Trophoblast cell (in vitro differentiated cells and primary cell): ENCODE data around the gene SSH2. TPM values are rescaled to one million over a fixed set of nuclear protein-coding genes. Genes with fewer than 3 reads are reported as not detected.

Experiments
- DNase-seq, 2 donors: peaks; one replicate each; pipeline ENCODE4 v3.0.0-alpha.2; 2016
- H2AFZ ChIP-seq: 2 replicates; pipeline ENCODE4 v1.6.1; 2013; ENCODE audit warnings: low read length, moderate library complexity, mild to moderate bottlenecking; ENCODE audit not compliant: insufficient read depth, poor library complexity
- H2AK5ac ChIP-seq: 2 replicates; pipeline ENCODE4 v1.6.1; 2013; ENCODE audit warnings: mild to moderate bottlenecking, low read length
- H2BK120ac ChIP-seq: 2 replicates; pipeline ENCODE4 v1.6.1; 2013; ENCODE audit warnings: low read length, mild to moderate bottlenecking, moderate library complexity; ENCODE audit not compliant: insufficient read depth, poor library complexity
- H2BK12ac ChIP-seq: 2 replicates; pipeline ENCODE4 v1.6.1; 2013; ENCODE audit warnings: mild to moderate bottlenecking, low read length, moderate library complexity
- H2BK5ac ChIP-seq: 2 replicates; pipeline ENCODE4 v1.6.1; 2013; ENCODE audit warnings: low read length, low read depth, moderate library complexity, mild to moderate bottlenecking; ENCODE audit not compliant: poor library complexity
- H3K14ac ChIP-seq: 2 replicates; pipeline ENCODE4 v1.6.1; 2013; ENCODE audit warnings: mild to moderate bottlenecking, low read length
- H3K18ac ChIP-seq: 2 replicates; pipeline ENCODE4 v1.6.1; 2013; ENCODE audit warnings: mild to moderate bottlenecking, low read length
- H3K23ac ChIP-seq: 2 replicates; pipeline ENCODE4 v1.6.1; 2013; ENCODE audit warnings: low read length
- H3K27ac ChIP-seq: 2 replicates; pipeline ENCODE4 v1.5.1; 2013; ENCODE audit warnings: low read depth, mild to moderate bottlenecking, inconsistent platforms, low read length, moderate library complexity
- H3K27me3 ChIP-seq: 2 replicates; pipeline ENCODE4 v1.6.1; 2013; ENCODE audit warnings: inconsistent platforms, mild to moderate bottlenecking, low read length, moderate library complexity; ENCODE audit not compliant: insufficient read depth
- H3K36me3 ChIP-seq, 2 experiments: 1 replicate in 1 of 2; 2 replicates in 1 of 2; pipeline ENCODE4 v1.6.1; 2013; ENCODE audit warnings: low read length in 2 of 2, mild to moderate bottlenecking in 2 of 2, moderate library complexity in 1 of 2; ENCODE audit not compliant: insufficient read depth in 2 of 2, control insufficient read depth in 1 of 2
- H3K4ac ChIP-seq: 2 replicates; pipeline ENCODE4 v1.6.1; 2013; ENCODE audit warnings: low read depth, mild to moderate bottlenecking, low read length, moderate library complexity
- H3K4me1 ChIP-seq, 2 experiments: 1 replicate in 1 of 2; 2 replicates in 1 of 2; pipeline ENCODE4 v1.6.1; 2013; ENCODE audit warnings: low read length in 2 of 2, mild to moderate bottlenecking in 2 of 2, moderate library complexity in 1 of 2; ENCODE audit not compliant: insufficient read depth in 2 of 2, control insufficient read depth in 1 of 2
- H3K4me2 ChIP-seq: 2 replicates; pipeline ENCODE4 v1.6.1; 2013; ENCODE audit warnings: inconsistent platforms, mild to moderate bottlenecking, low read length, moderate library complexity
- H3K4me3 ChIP-seq: 2 replicates; pipeline ENCODE4 v1.5.1; 2013; ENCODE audit warnings: mild to moderate bottlenecking, low read depth, low read length, inconsistent platforms
- H3K79me1 ChIP-seq: one replicate; pipeline ENCODE4 v1.6.1; 2013; ENCODE audit warnings: low read length
- H3K79me2 ChIP-seq: 2 replicates; pipeline ENCODE4 v1.6.1; 2013; ENCODE audit warnings: low read length, mild to moderate bottlenecking; ENCODE audit not compliant: control insufficient read depth, insufficient read depth, poor library complexity
- H3K9ac ChIP-seq: 2 replicates; pipeline ENCODE4 v1.6.1; 2013; ENCODE audit warnings: mild to moderate bottlenecking, low read length
- H3K9me3 ChIP-seq: 2 replicates; pipeline ENCODE4 v1.6.1; 2013; ENCODE audit warnings: low read depth, mild to moderate bottlenecking, control low read depth, inconsistent platforms, low read length; ENCODE audit not compliant: insufficient read depth
- H4K12ac ChIP-seq: 2 replicates; pipeline ENCODE4 v1.6.1; 2013; ENCODE audit warnings: low read depth, mild to moderate bottlenecking, low read length, moderate library complexity
- H4K8ac ChIP-seq: 2 replicates; pipeline ENCODE4 v1.6.1; 2013; ENCODE audit warnings: low read depth, mild to moderate bottlenecking, low read length, moderate library complexity
- H4K91ac ChIP-seq: one replicate; pipeline ENCODE4 v1.6.1; 2013; ENCODE audit warnings: low read depth, mild to moderate bottlenecking, low read length, moderate library complexity
- WGBS: extraction: QIAGEN DNeasy Blood & Tissue Kit; methylation state at CpG from one replicate; pipeline ENCODE4 v1.1.7; 2013; ENCODE audit warnings: missing lambda C conversion rate; ENCODE audit not compliant: insufficient read length, insufficient coverage; ENCODE audit errors: extremely low coverage; 5-methylcytosine and 5-hydroxymethylcytosine counted together
- polyA plus RNA-seq: library from polyadenylated mRNA; stranded (reverse); fragments of 200-250 nt; gene quantifications from 2 replicates; pipeline ENCODE4 v1.2.3, GENCODE V29; 2013

Gene SSH2, protein sequence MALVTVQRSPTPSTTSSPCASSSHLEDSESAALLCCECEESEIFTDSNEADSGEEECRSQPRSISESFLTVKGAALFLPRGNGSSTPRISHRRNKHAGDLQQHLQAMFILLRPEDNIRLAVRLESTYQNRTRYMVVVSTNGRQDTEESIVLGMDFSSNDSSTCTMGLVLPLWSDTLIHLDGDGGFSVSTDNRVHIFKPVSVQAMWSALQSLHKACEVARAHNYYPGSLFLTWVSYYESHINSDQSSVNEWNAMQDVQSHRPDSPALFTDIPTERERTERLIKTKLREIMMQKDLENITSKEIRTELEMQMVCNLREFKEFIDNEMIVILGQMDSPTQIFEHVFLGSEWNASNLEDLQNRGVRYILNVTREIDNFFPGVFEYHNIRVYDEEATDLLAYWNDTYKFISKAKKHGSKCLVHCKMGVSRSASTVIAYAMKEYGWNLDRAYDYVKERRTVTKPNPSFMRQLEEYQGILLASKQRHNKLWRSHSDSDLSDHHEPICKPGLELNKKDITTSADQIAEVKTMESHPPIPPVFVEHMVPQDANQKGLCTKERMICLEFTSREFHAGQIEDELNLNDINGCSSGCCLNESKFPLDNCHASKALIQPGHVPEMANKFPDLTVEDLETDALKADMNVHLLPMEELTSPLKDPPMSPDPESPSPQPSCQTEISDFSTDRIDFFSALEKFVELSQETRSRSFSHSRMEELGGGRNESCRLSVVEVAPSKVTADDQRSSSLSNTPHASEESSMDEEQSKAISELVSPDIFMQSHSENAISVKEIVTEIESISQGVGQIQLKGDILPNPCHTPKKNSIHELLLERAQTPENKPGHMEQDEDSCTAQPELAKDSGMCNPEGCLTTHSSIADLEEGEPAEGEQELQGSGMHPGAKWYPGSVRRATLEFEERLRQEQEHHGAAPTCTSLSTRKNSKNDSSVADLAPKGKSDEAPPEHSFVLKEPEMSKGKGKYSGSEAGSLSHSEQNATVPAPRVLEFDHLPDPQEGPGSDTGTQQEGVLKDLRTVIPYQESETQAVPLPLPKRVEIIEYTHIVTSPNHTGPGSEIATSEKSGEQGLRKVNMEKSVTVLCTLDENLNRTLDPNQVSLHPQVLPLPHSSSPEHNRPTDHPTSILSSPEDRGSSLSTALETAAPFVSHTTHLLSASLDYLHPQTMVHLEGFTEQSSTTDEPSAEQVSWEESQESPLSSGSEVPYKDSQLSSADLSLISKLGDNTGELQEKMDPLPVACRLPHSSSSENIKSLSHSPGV (N-terminal part only)
- polyA plus RNA-seq, result 26.4 and 27.7 TPM in 2 replicates

DNA sequence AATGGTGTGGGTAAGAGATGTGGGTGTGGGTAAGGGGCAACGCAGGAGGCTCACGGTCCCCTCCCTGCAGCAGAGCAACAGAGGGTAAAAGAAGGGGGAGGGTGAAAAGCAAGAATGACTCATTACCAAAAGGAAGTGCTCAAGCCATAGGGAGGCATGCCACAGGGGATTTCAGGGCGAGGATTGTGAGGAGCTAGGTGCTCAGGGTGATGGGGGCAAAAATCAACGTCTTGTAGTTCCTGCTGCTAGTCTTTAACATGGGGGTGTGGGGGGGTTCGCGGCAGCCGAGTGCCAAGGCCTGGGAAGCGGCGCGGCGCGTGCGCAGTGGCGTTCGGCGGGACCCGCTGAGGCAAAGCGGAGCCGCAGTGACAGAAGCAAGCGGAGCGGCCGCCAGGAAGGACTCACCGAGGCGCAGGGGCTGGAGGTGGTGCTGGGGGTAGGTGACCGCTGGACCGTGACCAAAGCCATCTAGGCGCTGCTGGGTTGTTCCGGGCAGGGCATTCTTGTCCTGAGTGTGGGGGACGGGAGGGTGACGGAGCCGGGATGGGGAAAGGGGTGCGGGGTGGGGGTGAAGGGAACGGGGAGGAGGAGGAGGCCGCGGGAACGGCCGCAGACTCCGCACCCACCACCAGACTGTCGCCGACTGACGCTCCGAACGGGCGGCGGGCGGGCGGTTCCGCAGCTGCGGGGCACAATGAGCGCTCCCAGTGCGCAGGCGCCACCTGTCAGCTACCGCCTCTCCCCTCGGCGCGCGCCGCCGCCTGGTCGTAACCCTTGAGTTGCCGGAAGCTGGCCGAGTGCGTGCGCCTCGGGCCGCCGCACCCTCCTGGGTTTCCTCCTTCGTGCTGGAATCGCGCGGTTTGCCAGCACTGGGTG lies at the start of gene SSH2:
Gene SSH2, minus strand, starts transcription at position 696 of the 876 bp plus-strand sequence. Its CDS starts 228 bp downstream, at position 468.
- WGBS, result no CpG with 5 or more reads among the region's 71 CpGs
- peak within 1 kb of the TSS; percentile 85 for H3K14ac ChIP-seq
- H3K4ac ChIP-seq, result peak within 1 kb of the TSS; percentile 78
- peak within 1 kb of the TSS; percentile 82 for H3K18ac ChIP-seq
- peak within 1 kb of the TSS; percentile 68 for H2BK5ac ChIP-seq
- H3K4me3 ChIP-seq, result peak within 1 kb of the TSS; percentile 88
- peaks cover 9% of the 10 kb centered on the region for H3K79me2 ChIP-seq
- H2AFZ ChIP-seq, result peak within 1 kb of the TSS; percentile 62
- peak within 1 kb of the TSS; percentile 36 for H2AK5ac ChIP-seq
- no peaks in the 10 kb centered on the region for H3K36me3 ChIP-seq
- peak within 1 kb of the TSS; percentile 85 for H3K9ac ChIP-seq
- H3K79me1 ChIP-seq, result peaks cover 9% of the 10 kb centered on the region
- peak within 1 kb of the TSS; percentile 10 for H2BK12ac ChIP-seq
- H3K27me3 ChIP-seq, result no peaks in the 10 kb centered on the region
- no peak within 1 kb of the TSS for H3K23ac ChIP-seq
- peak within 1 kb of the TSS; percentile 81 for H3K4me2 ChIP-seq
- peak; percentile 91 to 97 for DNase-seq
- H2BK120ac ChIP-seq, result peak within 1 kb of the TSS; percentile 62
- no peaks in the 10 kb centered on the region for H3K9me3 ChIP-seq
- H4K12ac ChIP-seq, result peak within 1 kb of the TSS; percentile 24
- peak within 1 kb of the TSS; percentile 76 for H3K27ac ChIP-seq
- H4K8ac ChIP-seq, result peak within 1 kb of the TSS; percentile 66
- H4K91ac ChIP-seq, result peak within 1 kb of the TSS; percentile 82
- no peaks in the 10 kb centered on the region for H3K4me1 ChIP-seq

DNA sequence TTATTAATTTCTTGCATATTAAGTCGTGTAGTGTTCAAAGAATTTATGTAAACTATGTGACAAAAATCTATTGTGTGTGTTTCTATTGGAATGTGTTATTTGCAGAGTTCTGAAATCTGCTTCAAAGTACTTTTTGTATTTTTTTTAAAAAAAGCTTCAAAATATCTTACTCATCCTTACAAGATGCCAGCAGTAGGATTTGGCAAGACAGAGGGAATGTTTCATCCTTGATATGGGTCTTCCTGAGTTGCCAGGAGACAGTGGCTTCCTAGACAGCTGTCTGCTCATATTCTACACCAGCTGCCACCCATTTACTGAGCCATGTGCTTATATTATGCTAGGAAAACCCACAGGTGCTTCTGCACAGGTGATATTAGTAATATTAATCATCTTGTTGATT lies 47.8 kb upstream of the SSH2 start:
- Histone ChIP-seq H3K79me1 (no peaks in the 10 kb centered on the region), H3K23ac (no peak overlapping the region), H3K27ac (no peak overlapping the region), H3K4me3 (no peak overlapping the region), H2BK120ac (no peak overlapping the region), H3K18ac (no peak overlapping the region), H4K91ac (no peak overlapping the region), H3K27me3 (no peaks in the 10 kb centered on the region), H3K79me2 (no peaks in the 10 kb centered on the region), H2AK5ac (no peak overlapping the region), H3K9ac (no peak overlapping the region), H4K12ac (no peak overlapping the region), H3K4me2 (no peak overlapping the region), H3K9me3 (no peaks in the 10 kb centered on the region), H2BK5ac (no peak overlapping the region), H2BK12ac (no peak overlapping the region), H3K14ac (no peak overlapping the region), H3K4me1 (no peaks in the 10 kb centered on the region), H2AFZ (no peak overlapping the region), H4K8ac (no peak overlapping the region), H3K36me3 (no peaks in the 10 kb centered on the region), H3K4ac (no peak overlapping the region)
- DNase-seq, result peak; percentile 70 to 90
- no CpG with 5 or more reads among the region's 1 CpG for WGBS

DNA sequence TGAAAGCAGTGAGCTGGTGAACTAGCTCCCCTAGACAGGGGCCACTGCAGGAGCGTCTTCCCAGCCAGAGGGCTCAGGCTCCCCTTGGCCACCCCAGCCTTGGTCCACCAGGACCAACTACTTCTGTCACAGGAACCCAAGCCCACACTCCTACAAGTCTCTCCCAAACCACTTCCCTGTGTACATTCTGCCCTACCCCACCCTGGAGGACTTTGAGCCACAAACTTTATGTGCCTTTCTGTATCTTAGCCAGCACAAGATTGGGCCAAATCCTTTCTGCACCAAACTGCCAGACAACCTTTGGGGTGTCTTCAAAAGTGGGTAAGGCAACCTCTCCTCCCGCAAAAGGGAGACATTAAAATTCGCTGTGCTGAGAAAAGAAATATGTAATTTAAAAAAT lies 43.0 kb upstream of the SSH2 start:
- no peaks in the 10 kb centered on the region for H3K36me3 ChIP-seq
- H3K18ac ChIP-seq, result no peak overlapping the region
- H3K4me3 ChIP-seq, result no peak overlapping the region
- no peak overlapping the region for H3K4ac ChIP-seq
- H3K79me2 ChIP-seq, result no peaks in the 10 kb centered on the region
- H2BK12ac ChIP-seq, result no peak overlapping the region
- H3K27ac ChIP-seq, result no peak overlapping the region
- no peaks in the 10 kb centered on the region for H3K27me3 ChIP-seq
- H4K91ac ChIP-seq, result no peak overlapping the region
- no peaks in the 10 kb centered on the region for H3K4me1 ChIP-seq
- H3K9ac ChIP-seq, result no peak overlapping the region
- H2AFZ ChIP-seq, result no peak overlapping the region
- no peak overlapping the region for H3K14ac ChIP-seq
- DNase-seq, result no peak
- no peak overlapping the region for H4K12ac ChIP-seq
- no peak overlapping the region for H2AK5ac ChIP-seq
- no peaks in the 10 kb centered on the region for H3K9me3 ChIP-seq
- no peak overlapping the region for H2BK120ac ChIP-seq
- no peak overlapping the region for H2BK5ac ChIP-seq
- WGBS, result no CpG with 5 or more reads among the region's 3 CpGs
- no peak overlapping the region for H4K8ac ChIP-seq
- H3K79me1 ChIP-seq, result no peaks in the 10 kb centered on the region
- no peak overlapping the region for H3K23ac ChIP-seq
- H3K4me2 ChIP-seq, result no peak overlapping the region
